Loucy (cell line): ENCODE results near the gene KRT33B.

Source experiments
- CTCF ChIP-seq: fragments of 200-600 bp; sonication (generic); conservative IDR thresholded peaks from 2 replicates; pipeline ENCODE4 v1.5.1; 2014; ENCODE audit warnings: mild to moderate bottlenecking, antibody characterized with exemption, low read length
- EZH2phosphoT487 ChIP-seq: fragments of 200-600 bp; IDR thresholded peaks from 2 replicates; pipeline ENCODE4 v1.6.1; 2018; ENCODE audit warnings: antibody characterized with exemption, mild to moderate bottlenecking, moderate library complexity, borderline replicate concordance

- TF ChIP-seq EZH2phosphoT487 (no peak), CTCF (no peak)
Observed at GRCh38 chr17:41382394-41382793, 12.8 kb upstream of the KRT33B start.
